Measurements from ENCODE around the gene SKIL.

Gene SKIL

DNA sequence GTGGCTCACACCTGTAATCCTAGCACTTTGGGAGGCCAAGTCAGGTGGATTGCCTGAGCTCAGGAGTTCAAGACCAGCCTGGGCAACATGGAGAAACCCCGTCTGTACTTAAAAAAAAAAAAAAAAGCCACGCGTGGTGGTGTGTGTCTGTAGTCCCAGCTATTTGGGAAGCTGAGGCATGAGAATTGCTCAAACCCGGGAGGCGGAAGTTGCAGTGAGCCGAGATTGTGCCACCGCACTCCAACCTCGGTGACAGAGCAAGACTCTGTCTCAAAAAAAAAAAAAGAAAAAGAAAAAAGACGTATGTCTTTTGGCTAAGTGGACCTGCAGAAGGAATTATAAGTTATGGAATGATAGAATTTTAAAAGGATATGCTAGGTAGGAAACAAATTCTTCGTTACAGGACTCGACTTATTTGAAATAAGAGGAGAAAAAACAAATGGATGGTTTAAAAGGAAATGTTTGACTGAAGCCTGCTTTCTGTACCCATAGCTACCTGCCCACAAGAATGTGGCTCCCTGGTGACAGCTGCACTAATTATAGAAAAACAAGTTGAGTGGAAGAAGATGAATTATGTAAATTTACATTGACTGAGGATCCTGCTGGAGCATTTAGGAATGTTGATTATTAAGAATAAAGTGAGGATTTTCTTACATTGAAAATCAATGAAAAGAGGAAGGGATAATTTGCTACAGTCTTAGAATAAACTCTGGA, 36.0 kb upstream of the SKIL start:
- peak; percentile 31 to 82 for DNase-seq (ENCODE audit: low read depth in 1 of 2, low spot score in 1 of 2)
- TF ChIP-seq, protein P1, sequence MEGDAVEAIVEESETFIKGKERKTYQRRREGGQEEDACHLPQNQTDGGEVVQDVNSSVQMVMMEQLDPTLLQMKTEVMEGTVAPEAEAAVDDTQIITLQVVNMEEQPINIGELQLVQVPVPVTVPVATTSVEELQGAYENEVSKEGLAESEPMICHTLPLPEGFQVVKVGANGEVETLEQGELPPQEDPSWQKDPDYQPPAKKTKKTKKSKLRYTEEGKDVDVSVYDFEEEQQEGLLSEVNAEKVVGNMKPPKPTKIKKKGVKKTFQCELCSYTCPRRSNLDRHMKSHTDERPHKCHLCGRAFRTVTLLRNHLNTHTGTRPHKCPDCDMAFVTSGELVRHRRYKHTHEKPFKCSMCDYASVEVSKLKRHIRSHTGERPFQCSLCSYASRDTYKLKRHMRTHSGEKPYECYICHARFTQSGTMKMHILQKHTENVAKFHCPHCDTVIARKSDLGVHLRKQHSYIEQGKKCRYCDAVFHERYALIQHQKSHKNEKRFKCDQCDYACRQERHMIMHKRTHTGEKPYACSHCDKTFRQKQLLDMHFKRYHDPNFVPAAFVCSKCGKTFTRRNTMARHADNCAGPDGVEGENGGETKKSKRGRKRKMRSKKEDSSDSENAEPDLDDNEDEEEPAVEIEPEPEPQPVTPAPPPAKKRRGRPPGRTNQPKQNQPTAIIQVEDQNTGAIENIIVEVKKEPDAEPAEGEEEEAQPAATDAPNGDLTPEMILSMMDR (IDR thresholded peaks at IDR 0.05; ENCODE audit: insufficient read depth, low read length) = no peak
- TF ChIP-seq, protein P2, sequence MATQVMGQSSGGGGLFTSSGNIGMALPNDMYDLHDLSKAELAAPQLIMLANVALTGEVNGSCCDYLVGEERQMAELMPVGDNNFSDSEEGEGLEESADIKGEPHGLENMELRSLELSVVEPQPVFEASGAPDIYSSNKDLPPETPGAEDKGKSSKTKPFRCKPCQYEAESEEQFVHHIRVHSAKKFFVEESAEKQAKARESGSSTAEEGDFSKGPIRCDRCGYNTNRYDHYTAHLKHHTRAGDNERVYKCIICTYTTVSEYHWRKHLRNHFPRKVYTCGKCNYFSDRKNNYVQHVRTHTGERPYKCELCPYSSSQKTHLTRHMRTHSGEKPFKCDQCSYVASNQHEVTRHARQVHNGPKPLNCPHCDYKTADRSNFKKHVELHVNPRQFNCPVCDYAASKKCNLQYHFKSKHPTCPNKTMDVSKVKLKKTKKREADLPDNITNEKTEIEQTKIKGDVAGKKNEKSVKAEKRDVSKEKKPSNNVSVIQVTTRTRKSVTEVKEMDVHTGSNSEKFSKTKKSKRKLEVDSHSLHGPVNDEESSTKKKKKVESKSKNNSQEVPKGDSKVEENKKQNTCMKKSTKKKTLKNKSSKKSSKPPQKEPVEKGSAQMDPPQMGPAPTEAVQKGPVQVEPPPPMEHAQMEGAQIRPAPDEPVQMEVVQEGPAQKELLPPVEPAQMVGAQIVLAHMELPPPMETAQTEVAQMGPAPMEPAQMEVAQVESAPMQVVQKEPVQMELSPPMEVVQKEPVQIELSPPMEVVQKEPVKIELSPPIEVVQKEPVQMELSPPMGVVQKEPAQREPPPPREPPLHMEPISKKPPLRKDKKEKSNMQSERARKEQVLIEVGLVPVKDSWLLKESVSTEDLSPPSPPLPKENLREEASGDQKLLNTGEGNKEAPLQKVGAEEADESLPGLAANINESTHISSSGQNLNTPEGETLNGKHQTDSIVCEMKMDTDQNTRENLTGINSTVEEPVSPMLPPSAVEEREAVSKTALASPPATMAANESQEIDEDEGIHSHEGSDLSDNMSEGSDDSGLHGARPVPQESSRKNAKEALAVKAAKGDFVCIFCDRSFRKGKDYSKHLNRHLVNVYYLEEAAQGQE (IDR thresholded peaks at IDR 0.05; ENCODE audit: insufficient replicate concordance, low read depth) = no peak
- TF ChIP-seq GABPA (IDR thresholded peaks at IDR 0.05; ENCODE audit: low read depth) (no peak), SPI1 (IDR thresholded peaks at IDR 0.05; ENCODE audit: borderline replicate concordance, low read depth) (no peak), POLR2AphosphoS5 (IDR thresholded peaks at IDR 0.05; ENCODE audit: low read depth) (no peak)
- H3K27ac ChIP-seq (replicated peaks) = peak overlapping the region; percentile 27
- no peak overlapping the region for H3K4me3 ChIP-seq (replicated peaks; ENCODE audit: insufficient read depth, low read length)
- no peaks in the 10 kb centered on the region for H3K27me3 ChIP-seq (ENCODE audit: insufficient read depth, poor library complexity, severe bottlenecking)

DNA sequence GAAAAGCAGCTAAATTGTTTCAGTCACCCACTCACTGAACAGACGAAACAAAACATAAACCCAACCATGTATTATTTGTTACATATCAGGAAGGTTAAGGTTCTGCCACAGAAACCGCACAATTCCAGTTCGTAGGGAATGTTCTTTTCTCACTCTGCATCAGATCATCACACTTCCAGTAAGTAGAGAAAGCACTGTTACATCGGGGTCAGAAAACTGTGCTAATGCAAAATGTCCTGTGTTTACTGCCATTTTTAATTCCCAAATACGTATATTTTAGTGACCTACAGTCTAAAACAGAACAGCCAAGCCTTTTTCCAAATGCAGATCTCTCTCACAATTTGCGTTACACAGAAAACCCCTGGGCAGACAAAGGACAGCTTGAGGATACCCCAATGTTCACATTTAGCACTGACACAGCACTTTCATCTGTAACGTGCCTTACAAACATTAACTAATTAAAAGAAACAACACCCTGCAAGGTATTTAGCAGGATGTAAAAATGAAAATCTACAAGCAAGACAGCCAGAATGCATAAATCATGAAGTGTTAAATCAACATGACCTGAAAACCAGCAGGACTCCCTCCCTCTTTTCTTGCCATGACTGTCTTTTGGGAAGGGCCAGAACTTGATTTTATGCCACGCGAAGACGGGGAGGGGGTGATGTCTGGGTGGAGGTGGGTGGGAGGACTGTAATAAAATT, 34.8 kb upstream of the SKIL start:
- DNase-seq (ENCODE audit: low read depth in 1 of 2, low spot score in 1 of 2) = no peak
- H3K27me3 ChIP-seq (ENCODE audit: insufficient read depth, poor library complexity, severe bottlenecking) = no peaks in the 10 kb centered on the region
- no peak overlapping the region for H3K4me3 ChIP-seq (replicated peaks; ENCODE audit: insufficient read depth, low read length)
- TF ChIP-seq SPI1 (IDR thresholded peaks at IDR 0.05; ENCODE audit: borderline replicate concordance, low read depth) (no peak), GABPA (IDR thresholded peaks at IDR 0.05; ENCODE audit: low read depth) (no peak), POLR2AphosphoS5 (IDR thresholded peaks at IDR 0.05; ENCODE audit: low read depth) (no peak)
- TF ChIP-seq, protein P2 (IDR thresholded peaks at IDR 0.05; ENCODE audit: insufficient replicate concordance, low read depth) = no peak
- TF ChIP-seq, protein P1 (IDR thresholded peaks at IDR 0.05; ENCODE audit: insufficient read depth, low read length) = no peak
- H3K27ac ChIP-seq (replicated peaks) = no peak overlapping the region

DNA sequence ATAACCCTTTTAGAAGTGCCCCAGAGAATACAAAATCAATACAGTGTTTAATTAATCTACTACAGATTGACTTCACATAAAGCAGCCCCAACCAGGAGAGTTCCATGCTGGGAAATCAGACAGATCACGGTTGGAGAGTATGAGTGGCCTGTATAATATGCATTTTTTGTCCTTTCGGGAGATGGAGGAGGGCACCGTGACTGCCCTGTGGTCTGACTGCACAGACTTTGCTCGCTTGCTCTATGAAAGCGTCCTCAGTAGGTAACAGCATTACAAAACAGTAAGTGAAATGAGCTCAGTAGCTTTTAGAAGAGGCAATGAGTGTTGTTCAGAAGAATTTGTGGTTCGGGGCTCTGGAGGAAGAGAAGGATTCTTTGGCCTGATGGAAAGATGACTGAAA, 34.2 kb upstream of the SKIL start:
- H3K27ac ChIP-seq (replicated peaks) = no peak overlapping the region
- H3K4me3 ChIP-seq (replicated peaks; ENCODE audit: insufficient read depth, low read length) = no peak overlapping the region
- H3K27me3 ChIP-seq (ENCODE audit: insufficient read depth, poor library complexity, severe bottlenecking) = no peaks in the 10 kb centered on the region
- DNase-seq (ENCODE audit: low read depth in 1 of 2, low spot score in 1 of 2) = no peak
- TF ChIP-seq, protein P2 (IDR thresholded peaks at IDR 0.05; ENCODE audit: insufficient replicate concordance, low read depth) = no peak
- TF ChIP-seq, protein P1 (IDR thresholded peaks at IDR 0.05; ENCODE audit: insufficient read depth, low read length) = no peak
- TF ChIP-seq POLR2AphosphoS5 (IDR thresholded peaks at IDR 0.05; ENCODE audit: low read depth) = no peak
- no peak for TF ChIP-seq SPI1 (IDR thresholded peaks at IDR 0.05; ENCODE audit: borderline replicate concordance, low read depth)
- no peak for TF ChIP-seq GABPA (IDR thresholded peaks at IDR 0.05; ENCODE audit: low read depth)

Measured in HL-60 (cell line).